Upper lobe of left lung (tissue), 6 donors: Measurements from ENCODE around the gene PPDPF. TPM values are rescaled to one million over a fixed set of nuclear protein-coding genes. Genes with fewer than 3 reads are reported as not detected.

Source experiments
- ATAC-seq, 2 donors: fragments of 200-7000 bp; cut with Tn5 transposase; one replicate each; pipeline ENCODE4 v1.9.1; 2022; ENCODE audit warnings: mild to moderate bottlenecking in 2 of 2, moderate library complexity in 2 of 2; ENCODE audit not compliant: low FRiP score in 2 of 2
- DNase-seq, 2 donors: peaks; one replicate each; pipeline ENCODE4 v3.0.0-alpha.2; 2019 to 2020
- H3K27ac ChIP-seq, 4 donors: fragments of 200-600 bp; sonication (generic); one replicate each; pipeline ENCODE4 v1.5.1; 2016 to 2019
- H3K27me3 ChIP-seq, 4 donors: fragments of 200-600 bp; sonication (generic); one replicate each; pipeline ENCODE4 v1.5.1; 2017 to 2019
- H3K36me3 ChIP-seq, 4 donors: fragments of 200-600 bp; sonication (generic); one replicate each; pipeline ENCODE4 v1.5.1; 2016 to 2019
- H3K4me1 ChIP-seq, 4 donors: fragments of 200-600 bp; sonication (generic); one replicate each; pipeline ENCODE4 v1.5.1; 2018 to 2019
- H3K4me3 ChIP-seq, 4 donors: fragments of 200-600 bp; sonication (generic); one replicate each; pipeline ENCODE4 v1.5.1; 2017 to 2019; ENCODE audit warnings: mild to moderate bottlenecking in 2 of 4, moderate library complexity in 1 of 4
- H3K9me3 ChIP-seq, 4 donors: fragments of 200-600 bp; sonication (generic); one replicate each; pipeline ENCODE4 v1.5.1; 2018 to 2019
- CTCF ChIP-seq, 6 experiments: fragments of 450-650 bp in 4 of 6; fragments of 200-600 bp in 2 of 6; sonication (generic) in 2 of 6; IDR thresholded peaks; one replicate each; pipeline ENCODE4 v1.5.1; 2016 to 2019; ENCODE audit warnings: antibody characterized with exemption in 6 of 6
- EP300 ChIP-seq, 4 donors: sonication (generic); formaldehyde crosslinking; IDR thresholded peaks; one replicate each; pipeline ENCODE4 v1.5.1; 2017; ENCODE audit warnings: antibody characterized with exemption in 4 of 4, control low read depth in 2 of 4
- POLR2A ChIP-seq, 4 donors: fragments of 450-650 bp; IDR thresholded peaks; one replicate each; pipeline ENCODE4 v1.5.1; 2016 to 2017; ENCODE audit warnings: antibody characterized with exemption in 4 of 4, mild to moderate bottlenecking in 2 of 4
- POLR2AphosphoS5 ChIP-seq, 2 donors: sonication (generic); formaldehyde crosslinking; IDR thresholded peaks; one replicate each; pipeline ENCODE4 v1.5.1; 2017; ENCODE audit warnings: antibody characterized with exemption in 2 of 2
- WGBS, 2 donors: methylation state at CpG; one replicate each; pipeline ENCODE4 v1.1.5; 2017 to 2018; 5-methylcytosine and 5-hydroxymethylcytosine counted together
- total RNA-seq, 6 donors: library from RNA; depleted of rRNA in 4 of 6; stranded (reverse); fragments of >200 nt in 4 of 6; gene quantifications; one replicate each; pipeline versions ENCODE4 v1.1.0 to v1.2.1, GENCODE V29; 2016 to 2021
- donor health status: DM: no; HTN: no; CAD: no; lungs with moderate emphysema.
- donor health status: DM: no; HTN: yes; CAD: no; lungs with severe emphysema.

The PPDPF gene
- total RNA-seq, 6 donors from 2014 or later = 91.1 to 468 (median 416) TPM

- peak; percentile 90 to 93 for DNase-seq
- Histone ChIP-seq H3K27me3 (peaks cover 0 to 6% (median under 1%) of the 10 kb centered on the region in 4 donors), H3K36me3 (peaks cover 0 to 6% (median 2%) of the 10 kb centered on the region in 4 donors), H3K4me1 (peaks cover 10 to 23% (median 20%) of the 10 kb centered on the region in 4 donors), H3K27ac (peak overlapping the region in 3 of 4 donors; percentile 15 to 58 (median 54)), H3K4me3 (peak overlapping the region; percentile 14 to 71 (median 62)), H3K9me3 (no peaks in the 10 kb centered on the region)
- peak; percentile 85 to 91 for ATAC-seq
- 1 to 4% methylated on average over 22 to 33 of the region's 37 CpGs for WGBS, 2 donors
- TF ChIP-seq CTCF (IDR thresholded peaks at IDR 0.05) (no peak), POLR2AphosphoS5 (IDR thresholded peaks at IDR 0.05) (peak in 1 of 2 donors; percentile 38), POLR2A (IDR thresholded peaks at IDR 0.05) (peak in 2 of 4 donors; percentile 20 to 50), EP300 (IDR thresholded peaks at IDR 0.05) (no peak)
These were observed 32.8 kb downstream of the PPDPF start for GRCh38 chr20:63553251-63553932.

GRCh38 chr20:63553933-63554290 lies 33.3 kb downstream of the PPDPF start, which contains the start of gene FNDC11:
Gene FNDC11 (plus strand): TSS chr20:63554159. CDS start chr20:63555664, 1,505 bp downstream.
- Histone ChIP-seq H3K36me3 (peaks cover 0 to 11% (median 7%) of the 10 kb centered on the region in 4 donors), H3K9me3 (no peaks in the 10 kb centered on the region), H3K27ac (peak within 1 kb of the TSS in 3 of 4 donors; percentile 15 to 58 (median 54)), H3K27me3 (peaks cover 0 to under 1% (median 0%) of the 10 kb centered on the region in 4 donors), H3K4me1 (peaks cover 10 to 23% (median 20%) of the 10 kb centered on the region in 4 donors), H3K4me3 (peak within 1 kb of the TSS; percentile 14 to 71 (median 62))
- WGBS, 2 donors = 2 to 7% methylated on average over 6 to 27 of the region's 34 CpGs
- DNase-seq (peak; percentile 52 to 92), ATAC-seq (peak in 1 of 2 donors; percentile 50)
- TF ChIP-seq CTCF (IDR thresholded peaks at IDR 0.05) (no peak), POLR2A (IDR thresholded peaks at IDR 0.05) (no peak), EP300 (IDR thresholded peaks at IDR 0.05) (no peak), POLR2AphosphoS5 (IDR thresholded peaks at IDR 0.05) (no peak)

DNA sequence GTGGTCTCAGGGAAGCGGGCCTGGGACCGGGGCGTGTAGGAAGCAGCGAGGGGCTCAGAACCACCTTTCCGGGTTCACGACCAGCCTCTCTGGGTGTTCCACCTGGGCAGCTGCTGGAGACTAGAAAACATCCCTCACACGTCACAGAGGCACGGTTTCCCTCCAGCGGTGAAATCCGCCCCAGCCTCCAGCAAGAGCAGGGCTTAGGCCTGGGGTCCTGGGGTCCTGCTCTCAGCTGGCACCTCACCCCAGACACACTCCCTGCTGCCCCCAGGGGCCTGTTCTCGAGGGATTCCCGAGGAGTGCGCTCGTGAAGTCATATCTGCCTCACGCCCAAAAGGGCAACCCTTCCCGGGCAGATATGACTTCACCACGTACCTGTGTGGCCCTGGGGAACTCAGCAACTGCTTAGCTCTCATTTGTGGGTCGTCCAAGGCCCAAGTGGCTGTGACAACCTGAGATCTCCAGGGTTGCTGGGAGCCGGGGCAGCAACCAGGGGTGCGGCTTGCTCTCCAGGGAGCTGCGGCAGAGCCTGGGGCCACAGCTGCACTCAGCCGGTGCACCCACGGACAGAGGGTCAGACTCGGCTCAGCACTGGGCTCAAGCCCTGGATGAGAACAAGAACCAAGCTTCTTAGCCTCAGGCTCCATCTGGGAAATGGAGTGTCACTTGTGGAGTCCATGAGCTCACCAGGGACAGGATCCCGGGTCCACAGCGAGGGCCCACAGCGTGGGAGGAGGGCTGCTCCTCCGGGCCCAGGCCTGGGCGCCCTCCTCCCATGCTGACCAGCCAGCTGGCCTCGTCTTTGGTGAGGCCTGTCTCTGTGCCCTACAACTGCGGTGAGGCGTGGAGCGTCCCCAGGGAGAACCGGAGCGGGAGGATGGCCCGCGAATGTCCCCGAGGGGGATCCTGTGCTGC lies 34.1 kb downstream of the PPDPF start:
- Histone ChIP-seq H3K9me3 (no peaks in the 10 kb centered on the region), H3K4me3 (peak overlapping the region in 3 of 4 donors; percentile 60 to 71 (median 65)), H3K27me3 (no peaks in the 10 kb centered on the region), H3K4me1 (peaks cover 10 to 23% (median 20%) of the 10 kb centered on the region in 4 donors), H3K36me3 (peaks cover 0 to 14% (median 10%) of the 10 kb centered on the region in 4 donors), H3K27ac (peak overlapping the region in 3 of 4 donors; percentile 15 to 58 (median 54))
- 68 to 77% methylated on average over 14 to 34 of the region's 38 CpGs for WGBS, 2 donors
- TF ChIP-seq EP300 (IDR thresholded peaks at IDR 0.05) (no peak), POLR2A (IDR thresholded peaks at IDR 0.05) (no peak), POLR2AphosphoS5 (IDR thresholded peaks at IDR 0.05) (no peak)
- DNase-seq = peak in 1 of 2 donors; percentile 73
- ATAC-seq = no peak

- H3K9me3 ChIP-seq = no peaks in the 10 kb centered on the region
- no peak overlapping the region for H3K27ac ChIP-seq
- H3K4me1 ChIP-seq = peaks cover 10 to 23% (median 20%) of the 10 kb centered on the region in 4 donors
- no peaks in the 10 kb centered on the region for H3K27me3 ChIP-seq
- peaks cover 9 to 26% (median 22%) of the 10 kb centered on the region in 4 donors for H3K36me3 ChIP-seq
- ATAC-seq (no peak), DNase-seq (peak in 1 of 2 donors; percentile 83)
- no peak overlapping the region for H3K4me3 ChIP-seq
- WGBS, 2 donors = 93 to 94% methylated on average over 24 to 27 of the region's 45 CpGs
- TF ChIP-seq CTCF (IDR thresholded peaks at IDR 0.05) (no peak), POLR2A (IDR thresholded peaks at IDR 0.05) (no peak), EP300 (IDR thresholded peaks at IDR 0.05) (no peak), POLR2AphosphoS5 (IDR thresholded peaks at IDR 0.05) (no peak)
These were observed 35.3 kb downstream of the PPDPF start for GRCh38 chr20:63555661-63556381.
